Smooth muscle cell (in vitro differentiated cells): ENCODE results near the gene BCL2L13. TPM values are rescaled to one million over a fixed set of nuclear protein-coding genes. Genes with fewer than 3 reads are reported as not detected.
A peak's percentile ranks its signal among the peaks of the same experiment; 100 is the strongest.

Experiments
- DNase-seq: peaks from one replicate; lab custom pipeline; 2025; ENCODE audit not compliant: unreplicated experiment; lab: John Stamatoyannopoulos, UW
- H2AFZ ChIP-seq: fragments of 200-600 bp; sonication (generic); 2 replicates; pipeline ENCODE4 v1.6.0; 2016; ENCODE audit warnings: antibody characterized with exemption, low read depth, mild to moderate bottlenecking
- H3F3A ChIP-seq: fragments of 200-600 bp; sonication (generic); 2 replicates; pipeline ENCODE4 v1.6.0; 2017; ENCODE audit warnings: antibody characterized with exemption, low read depth
- H3K27ac ChIP-seq: fragments of 200-600 bp; sonication (generic); 2 replicates; pipeline ENCODE4 v1.5.1; 2016; ENCODE audit warnings: low read depth, mild to moderate bottlenecking
- H3K27me3 ChIP-seq: fragments of 200-600 bp; sonication (generic); 2 replicates; pipeline ENCODE4 v1.6.1; 2016; ENCODE audit warnings: low read depth, mild to moderate bottlenecking
- H3K36me3 ChIP-seq: fragments of 200-600 bp; sonication (generic); 2 replicates; pipeline ENCODE4 v1.5.1; 2016; ENCODE audit warnings: low read depth
- H3K4me1 ChIP-seq: fragments of 200-600 bp; sonication (generic); 2 replicates; pipeline ENCODE4 v1.5.1; 2016; ENCODE audit warnings: low read depth
- H3K4me2 ChIP-seq: fragments of 200-600 bp; sonication (generic); 2 replicates; pipeline ENCODE4 v1.6.0; 2016; ENCODE audit warnings: mild to moderate bottlenecking
- H3K4me3 ChIP-seq: fragments of 200-600 bp; sonication (generic); 2 replicates; pipeline ENCODE4 v1.5.1; 2016; ENCODE audit warnings: mild to moderate bottlenecking
- H3K79me2 ChIP-seq: fragments of 200-600 bp; sonication (generic); 2 replicates; pipeline ENCODE4 v1.6.0; 2016; ENCODE audit warnings: low read depth, mild to moderate bottlenecking
- H3K9ac ChIP-seq: fragments of 200-600 bp; sonication (generic); 2 replicates; pipeline ENCODE4 v1.6.0; 2016; ENCODE audit warnings: low read depth
- H3K9me3 ChIP-seq: fragments of 200-600 bp; sonication (generic); replicated peaks from 2 replicates; pipeline ENCODE4 v1.5.1; 2016; ENCODE audit warnings: low read depth
- H4K20me1 ChIP-seq: fragments of 200-600 bp; sonication (generic); 2 replicates; pipeline ENCODE4 v1.6.0; 2016; ENCODE audit warnings: low read depth
- CTCF ChIP-seq: fragments of 200-600 bp; sonication (generic); IDR thresholded peaks from 2 replicates; pipeline ENCODE4 v1.5.1; 2017; ENCODE audit warnings: borderline replicate concordance, mild to moderate bottlenecking, antibody characterized with exemption; ENCODE audit not compliant: insufficient read depth, poor library complexity, severe bottlenecking
- WGBS: methylation state at CpG from one replicate; pipeline ENCODE4 v1.1.7; 2016; ENCODE audit warnings: low lambda C conversion rate; 5-methylcytosine and 5-hydroxymethylcytosine counted together
- polyA plus RNA-seq: library from polyadenylated mRNA; unstranded; fragments of >200 nt; fragmentation: Nextera tagmentation; extraction: Ambion mirVana; gene quantifications from 2 replicates; pipeline ENCODE4 v1.2.1, GENCODE V29; 2016
- total RNA-seq: library from RNA; depleted of rRNA; stranded (reverse); fragments of >200 nt; gene quantifications from 2 replicates; pipeline ENCODE4 v1.2.3, GENCODE V29; 2014

The BCL2L13 gene
- total and polyA plus RNA-seq, 2 experiments from 2014 or later = 16.7 to 27.0 TPM

GRCh38 chr22:17742527-17742902 is 104.0 kb downstream of the BCL2L13 start:
- H3K36me3 ChIP-seq = no peaks in the 10 kb centered on the region
- no peaks in the 10 kb centered on the region for H4K20me1 ChIP-seq
- no peaks in the 10 kb centered on the region for H3F3A ChIP-seq
- H3K4me3 ChIP-seq = no peak overlapping the region
- no peak overlapping the region for H2AFZ ChIP-seq
- DNase-seq = peak; percentile 12
- peak; percentile 79 for TF ChIP-seq CTCF
- no peaks in the 10 kb centered on the region for H3K9me3 ChIP-seq
- H3K4me2 ChIP-seq = no peak overlapping the region
- no peaks in the 10 kb centered on the region for H3K4me1 ChIP-seq
- H3K9ac ChIP-seq = no peak overlapping the region
- no peak overlapping the region for H3K27ac ChIP-seq
- H3K79me2 ChIP-seq = no peaks in the 10 kb centered on the region
- no peaks in the 10 kb centered on the region for H3K27me3 ChIP-seq
- WGBS = 54% methylated on average over 9 of the region's 9 CpGs

GRCh38 chr22:17743661-17744411 is 105.3 kb downstream of the BCL2L13 start:
- Histone ChIP-seq H4K20me1 (no peaks in the 10 kb centered on the region), H3K27ac (no peak overlapping the region), H3K4me1 (no peaks in the 10 kb centered on the region), H3K79me2 (no peaks in the 10 kb centered on the region), H3K27me3 (no peaks in the 10 kb centered on the region), H3K36me3 (no peaks in the 10 kb centered on the region), H3F3A (no peaks in the 10 kb centered on the region), H3K4me2 (no peak overlapping the region), H3K9me3 (no peaks in the 10 kb centered on the region), H2AFZ (no peak overlapping the region), H3K9ac (no peak overlapping the region), H3K4me3 (no peak overlapping the region)
- TF ChIP-seq CTCF = no peak
- DNase-seq = no peak
- 81% methylated on average over 25 of the region's 25 CpGs for WGBS

GRCh38 chr22:17744430-17744829 is 105.9 kb downstream of the BCL2L13 start:
- H3K9ac ChIP-seq = no peak overlapping the region
- no peak overlapping the region for H3K4me2 ChIP-seq
- WGBS = 89% methylated on average over 7 of the region's 7 CpGs
- H3K27me3 ChIP-seq = no peaks in the 10 kb centered on the region
- H4K20me1 ChIP-seq = no peaks in the 10 kb centered on the region
- H3K9me3 ChIP-seq = no peaks in the 10 kb centered on the region
- H3K4me1 ChIP-seq = no peaks in the 10 kb centered on the region
- H3K4me3 ChIP-seq = no peak overlapping the region
- no peak for DNase-seq
- no peaks in the 10 kb centered on the region for H3K36me3 ChIP-seq
- no peaks in the 10 kb centered on the region for H3K79me2 ChIP-seq
- H3K27ac ChIP-seq = no peak overlapping the region
- H2AFZ ChIP-seq = no peak overlapping the region
- no peak for TF ChIP-seq CTCF
- no peaks in the 10 kb centered on the region for H3F3A ChIP-seq

- Histone ChIP-seq H3K9ac (no peak overlapping the region), H3K4me2 (no peak overlapping the region), H3K27ac (no peak overlapping the region), H3K9me3 (no peaks in the 10 kb centered on the region), H3K36me3 (no peaks in the 10 kb centered on the region), H3K79me2 (no peaks in the 10 kb centered on the region), H3K4me1 (no peaks in the 10 kb centered on the region), H2AFZ (no peak overlapping the region), H3F3A (no peaks in the 10 kb centered on the region), H4K20me1 (no peaks in the 10 kb centered on the region), H3K27me3 (no peaks in the 10 kb centered on the region), H3K4me3 (no peak overlapping the region)
- no peak for TF ChIP-seq CTCF
- DNase-seq = no peak
- 96% methylated on average over 10 of the region's 10 CpGs for WGBS
These were observed 108.4 kb downstream of the BCL2L13 start for GRCh38 chr22:17746916-17747315.
